ENCODE results near the gene TSPAN5.
"Not testable (repeated sequence)": the region's sequence is repeated elsewhere in the genome, so short reads cannot be mapped to it uniquely, and the experiment has no call there.

The TSPAN5 gene

DNA sequence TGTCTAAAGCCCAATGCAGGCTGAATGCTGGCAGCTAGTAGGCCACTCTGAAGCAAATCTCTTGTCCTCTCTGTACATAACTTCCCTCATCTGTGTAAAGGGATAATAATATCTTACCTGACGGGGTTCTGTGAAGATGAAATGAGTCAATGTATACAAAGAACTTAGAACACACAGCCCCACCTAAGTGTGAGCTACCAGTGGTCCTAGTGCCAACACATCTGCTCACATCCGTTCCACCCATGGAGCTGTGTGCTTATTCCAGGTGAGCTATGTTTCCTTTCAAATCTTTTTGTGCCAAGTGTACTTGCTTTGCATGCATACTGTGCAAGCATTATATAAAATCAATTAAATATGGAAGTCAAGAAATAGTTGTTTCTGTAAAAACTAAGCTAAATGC lies 116.4 kb downstream of the TSPAN5 start:
- no peak for DNase-seq

DNA sequence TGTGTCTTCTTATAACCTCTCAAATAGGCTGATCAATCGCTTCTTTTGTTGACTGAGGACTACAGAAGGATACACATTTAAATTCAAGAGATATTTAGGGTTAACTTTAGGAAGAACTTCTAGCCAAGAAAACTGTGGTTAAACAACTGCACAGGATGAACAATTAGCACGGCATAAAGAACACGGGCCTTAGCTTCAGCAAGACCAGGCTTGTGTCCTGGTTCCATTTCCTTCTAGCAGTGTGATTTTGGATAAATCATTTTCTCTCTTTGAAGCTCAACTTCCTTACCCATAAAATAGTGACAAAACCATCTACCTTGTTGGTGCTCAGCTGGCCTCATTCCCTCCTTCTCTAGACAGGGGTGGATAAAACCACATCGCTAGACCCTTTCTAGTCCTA lies 117.6 kb downstream of the TSPAN5 start:
- DNase-seq: no peak

GRCh38 chr4:98539741-98540140 lies 118.7 kb downstream of the TSPAN5 start:
- no peak for DNase-seq

DNA sequence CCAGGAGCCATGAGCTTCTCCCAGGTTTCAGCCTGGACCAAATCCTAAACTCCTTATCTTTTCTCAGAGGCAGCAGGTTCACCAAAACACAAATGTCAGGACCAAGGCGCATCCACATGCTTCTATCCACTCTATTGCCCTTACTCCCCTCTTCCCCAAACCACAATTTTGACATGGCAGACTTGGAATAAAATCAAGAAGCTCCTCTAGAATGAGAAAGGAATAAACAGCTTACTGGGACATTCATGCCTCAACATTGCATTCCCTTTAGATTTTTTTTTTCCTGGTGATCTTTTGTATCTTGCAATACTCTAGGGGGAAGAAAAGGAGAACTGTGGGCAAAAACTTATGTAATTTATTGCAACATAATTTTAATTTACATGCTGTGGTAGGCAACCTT lies 119.1 kb downstream of the TSPAN5 start:
- no peak for DNase-seq

GRCh38 chr4:98536631-98537030 lies 121.8 kb downstream of the TSPAN5 start:
- no peak for DNase-seq

GRCh38 chr4:98534146-98534545 lies 124.3 kb downstream of the TSPAN5 start:
- DNase-seq: not testable (repeated sequence)

DNA sequence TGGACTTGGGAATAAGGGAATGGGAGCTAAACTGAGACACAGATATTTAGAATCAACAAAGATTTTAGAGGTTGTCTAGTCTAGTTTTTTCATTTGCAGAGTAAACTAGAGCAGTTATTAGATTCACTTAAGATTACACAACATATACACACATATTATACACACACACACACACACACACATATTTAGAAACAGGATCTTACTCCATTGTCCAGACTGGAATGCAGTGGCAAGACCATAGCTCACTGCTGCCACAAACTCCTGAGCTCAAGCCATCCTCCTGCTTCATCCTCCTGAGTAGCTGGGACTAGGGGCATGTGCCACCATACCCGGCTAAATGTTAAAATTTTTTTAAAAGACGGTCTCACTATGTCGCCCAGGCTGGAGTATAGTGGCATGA lies 127.8 kb downstream of the TSPAN5 start:
- no peak for DNase-seq

DNA sequence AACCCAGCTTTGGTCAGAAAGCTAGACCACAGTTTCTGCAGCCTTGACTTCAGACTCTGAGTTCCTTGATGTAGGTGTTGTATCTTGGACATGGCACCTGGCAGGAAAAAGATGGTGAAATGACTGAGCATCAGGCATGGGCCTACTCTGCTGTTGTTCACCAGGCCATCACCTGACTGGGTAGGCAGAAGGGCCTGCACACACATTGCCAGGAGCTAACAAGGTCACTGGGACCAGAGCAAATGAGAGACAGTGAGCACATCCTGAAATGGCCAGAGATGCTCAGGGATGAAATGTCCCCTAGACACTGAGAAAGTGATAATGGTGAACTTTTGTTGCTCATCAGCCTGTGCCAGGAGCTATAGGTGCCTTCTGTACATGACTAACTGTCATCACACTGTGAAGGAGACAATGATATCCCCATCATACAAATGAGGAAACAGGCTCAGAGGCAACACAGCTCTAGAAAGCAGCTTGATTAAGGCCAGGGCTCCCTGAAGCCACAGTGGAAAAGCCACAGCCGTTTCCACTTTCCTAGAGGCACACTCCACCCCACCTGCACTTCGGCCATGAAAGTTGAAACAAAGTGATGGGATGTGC lies 128.3 kb downstream of the TSPAN5 start:
- no peak for DNase-seq

DNA sequence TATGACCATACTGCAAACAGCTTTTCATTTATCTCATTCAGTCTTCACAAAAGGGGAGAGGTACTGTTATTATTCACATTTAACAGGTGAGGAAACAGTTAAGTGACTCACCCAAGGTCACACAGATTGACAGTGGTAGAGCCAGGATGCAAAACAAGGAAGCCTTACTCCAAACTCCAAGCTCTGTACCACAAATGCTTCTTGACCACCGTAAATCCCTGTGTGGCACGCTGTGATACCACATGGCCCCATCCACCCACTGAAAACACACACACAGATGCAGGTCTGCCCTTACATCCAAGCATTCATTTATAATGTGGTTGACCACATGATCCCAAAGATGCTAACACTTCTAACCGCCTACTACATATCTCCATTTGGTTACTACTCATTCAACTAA lies 129.5 kb downstream of the TSPAN5 start:
- DNase-seq: no peak

DNA sequence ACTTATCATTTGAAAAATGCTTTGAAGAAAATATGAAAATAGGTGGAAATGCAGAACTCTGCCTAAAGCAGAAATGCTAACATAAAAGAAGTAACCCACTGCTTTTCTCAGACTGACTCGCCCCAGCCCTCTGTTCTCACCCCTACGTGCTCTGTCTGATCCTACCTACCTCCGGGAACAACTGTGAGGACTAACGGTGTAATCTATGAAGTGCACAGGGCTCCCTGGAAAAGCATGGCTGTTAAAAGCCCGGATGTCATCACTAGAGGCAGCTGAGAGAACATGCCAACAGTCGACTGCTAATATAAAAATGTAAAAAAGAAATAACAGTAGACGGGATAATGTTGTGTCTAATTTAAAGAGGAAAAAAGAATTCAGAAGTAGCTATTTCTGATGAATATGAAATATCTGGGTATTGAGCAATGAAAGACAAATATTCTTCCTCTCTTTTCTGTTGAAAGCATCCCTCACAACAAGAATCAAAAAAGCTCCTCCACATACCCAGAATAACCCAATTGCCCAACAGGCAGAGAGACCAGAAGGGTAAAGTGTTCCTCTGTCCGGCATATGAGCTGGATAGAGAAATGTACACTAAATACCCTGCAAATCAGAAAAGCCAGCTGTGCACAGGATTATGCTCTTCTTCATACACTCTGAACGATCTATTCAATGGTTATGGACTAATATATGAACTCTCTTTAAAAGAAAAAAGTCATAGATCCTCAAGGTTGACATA lies 130.7 kb downstream of the TSPAN5 start:
- DNase-seq: no peak

DNA sequence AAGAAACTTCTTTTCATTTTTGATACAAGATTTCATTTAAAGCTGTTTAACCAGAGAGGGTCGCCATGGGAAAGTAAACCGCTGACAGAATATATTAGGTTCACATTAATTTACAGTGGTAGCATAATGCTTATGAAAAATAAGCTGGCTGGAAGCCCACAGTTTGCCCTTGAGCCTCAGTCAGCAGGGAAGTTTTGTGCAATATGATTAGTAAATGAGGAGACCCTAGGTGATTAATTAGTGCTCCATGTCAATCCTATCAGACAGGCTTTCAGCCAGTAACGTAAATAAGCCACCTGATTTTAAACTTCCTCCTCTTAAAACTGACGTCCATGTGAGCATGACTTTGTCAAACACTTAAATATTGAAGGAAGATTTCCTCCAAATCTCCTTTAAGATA lies 134.2 kb downstream of the TSPAN5 start:
- no peak for DNase-seq

DNA sequence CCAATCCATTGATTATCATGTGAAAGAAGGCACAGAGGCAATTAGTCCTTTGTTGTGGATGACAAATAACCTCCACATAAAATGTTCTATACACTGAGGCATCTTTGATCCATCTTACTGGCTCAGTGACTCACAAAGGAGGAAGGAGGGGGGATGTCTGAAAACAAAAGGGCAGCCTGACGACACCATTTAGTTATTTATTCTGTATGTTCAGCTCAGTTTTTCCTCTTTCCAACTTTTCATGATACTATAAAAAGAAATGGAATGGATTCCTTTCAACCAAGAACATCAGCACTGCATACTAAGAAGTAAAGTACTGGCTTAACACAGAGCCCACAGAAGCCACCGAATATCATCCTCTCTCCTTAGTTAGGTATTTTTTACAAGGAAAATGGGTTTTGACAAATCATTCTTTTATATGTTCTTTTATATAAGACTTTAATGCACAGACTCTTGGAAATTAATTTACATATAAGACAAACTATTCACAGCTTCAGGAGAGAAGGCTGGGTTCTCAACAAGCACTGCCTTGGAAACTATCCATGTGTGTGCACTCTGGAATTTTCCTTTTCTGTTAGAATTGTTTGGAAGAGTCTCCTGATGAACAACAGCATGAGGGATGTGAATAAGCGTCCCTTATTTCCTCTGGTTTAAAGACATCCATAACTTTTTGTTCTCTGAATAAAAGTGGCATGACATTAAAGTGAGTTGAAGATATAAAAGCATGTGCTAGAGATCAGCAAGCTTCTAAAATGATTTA lies 135.6 kb downstream of the TSPAN5 start:
- DNase-seq: no peak

DNA sequence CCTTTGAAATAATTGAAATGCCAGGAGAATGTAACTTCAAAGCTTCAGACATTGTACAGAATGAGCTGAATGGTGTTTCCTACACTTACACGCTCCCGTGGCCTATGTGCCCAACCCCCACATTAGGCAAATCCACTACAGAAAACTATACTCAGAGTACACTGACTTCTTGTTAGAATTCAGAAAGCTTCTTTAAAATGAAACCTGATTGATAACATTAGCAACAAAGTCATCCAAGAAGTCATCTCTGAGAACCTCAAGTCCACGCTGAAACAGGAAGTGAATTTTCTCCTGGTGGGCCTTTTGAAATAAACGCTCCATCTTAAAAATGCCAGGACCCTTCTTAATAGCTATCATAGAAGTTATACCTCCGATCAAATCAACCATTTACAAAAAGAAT lies 136.3 kb downstream of the TSPAN5 start:
- no peak for DNase-seq

DNA sequence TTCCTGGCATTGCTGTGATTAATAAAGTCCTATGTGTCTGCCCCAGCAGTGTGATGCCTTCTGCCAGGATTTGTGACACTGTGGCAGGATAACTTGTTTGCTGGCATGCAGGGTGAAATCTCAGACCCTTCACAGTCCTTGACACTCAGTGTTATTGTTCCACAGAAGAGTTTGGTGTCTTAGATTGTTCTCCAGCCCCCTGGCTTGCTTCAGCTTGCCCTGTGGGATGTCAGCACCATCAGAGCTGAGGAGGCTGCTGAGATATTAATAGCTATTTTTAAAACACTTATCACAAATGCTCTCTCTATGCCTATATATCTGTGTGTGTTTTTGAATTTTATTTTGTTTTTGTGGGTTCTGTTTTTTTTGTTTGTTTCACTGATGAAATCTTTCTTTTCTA lies 136.9 kb downstream of the TSPAN5 start:
- no peak for DNase-seq

GRCh38 chr4:98519268-98519977 lies 139.0 kb downstream of the TSPAN5 start:
- DNase-seq: no peak

GRCh38 chr4:98518559-98519267 lies 139.7 kb downstream of the TSPAN5 start:
- no peak for DNase-seq

- no peak for DNase-seq
Measured at GRCh38 chr4:98517218-98518021, 141.0 kb downstream of the TSPAN5 start.

GRCh38 chr4:98516441-98517217 lies 141.8 kb downstream of the TSPAN5 start:
- DNase-seq: no peak

DNA sequence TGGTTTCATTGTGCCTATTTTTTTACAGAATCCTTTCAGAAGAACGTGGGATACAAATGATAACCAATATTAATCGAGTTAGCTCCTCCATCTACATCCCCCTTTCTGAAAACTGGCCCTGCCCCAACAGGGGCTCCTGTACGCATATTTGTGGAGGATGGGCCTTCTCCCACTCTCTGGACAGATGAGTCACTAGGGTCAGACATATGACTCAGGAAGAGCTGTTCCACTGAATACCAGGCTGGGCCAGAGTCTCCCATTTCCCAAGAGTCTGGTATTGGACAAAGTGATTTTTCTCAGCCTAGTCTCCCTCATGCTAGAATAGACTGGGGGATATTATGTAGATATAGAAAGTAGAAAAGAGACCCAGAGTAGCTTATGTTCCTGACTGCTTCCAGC lies 142.4 kb downstream of the TSPAN5 start:
- DNase-seq: no peak

DNA sequence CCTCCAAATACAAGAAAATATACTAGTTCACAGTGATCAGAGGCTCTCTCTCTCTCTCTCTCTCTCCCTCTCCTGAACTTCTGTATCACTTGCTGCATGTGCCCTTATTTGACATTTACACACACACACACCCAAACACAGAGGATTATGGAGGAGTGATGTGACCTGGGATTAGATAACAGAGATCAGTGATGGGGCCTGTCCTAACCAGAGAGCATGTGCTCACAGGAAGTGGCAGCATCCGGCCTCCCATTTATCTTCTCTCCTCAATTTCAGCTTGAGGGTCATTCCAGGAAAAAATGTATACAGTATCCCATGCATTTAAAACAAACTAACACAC lies 143.0 kb downstream of the TSPAN5 start:
- no peak for DNase-seq

DNA sequence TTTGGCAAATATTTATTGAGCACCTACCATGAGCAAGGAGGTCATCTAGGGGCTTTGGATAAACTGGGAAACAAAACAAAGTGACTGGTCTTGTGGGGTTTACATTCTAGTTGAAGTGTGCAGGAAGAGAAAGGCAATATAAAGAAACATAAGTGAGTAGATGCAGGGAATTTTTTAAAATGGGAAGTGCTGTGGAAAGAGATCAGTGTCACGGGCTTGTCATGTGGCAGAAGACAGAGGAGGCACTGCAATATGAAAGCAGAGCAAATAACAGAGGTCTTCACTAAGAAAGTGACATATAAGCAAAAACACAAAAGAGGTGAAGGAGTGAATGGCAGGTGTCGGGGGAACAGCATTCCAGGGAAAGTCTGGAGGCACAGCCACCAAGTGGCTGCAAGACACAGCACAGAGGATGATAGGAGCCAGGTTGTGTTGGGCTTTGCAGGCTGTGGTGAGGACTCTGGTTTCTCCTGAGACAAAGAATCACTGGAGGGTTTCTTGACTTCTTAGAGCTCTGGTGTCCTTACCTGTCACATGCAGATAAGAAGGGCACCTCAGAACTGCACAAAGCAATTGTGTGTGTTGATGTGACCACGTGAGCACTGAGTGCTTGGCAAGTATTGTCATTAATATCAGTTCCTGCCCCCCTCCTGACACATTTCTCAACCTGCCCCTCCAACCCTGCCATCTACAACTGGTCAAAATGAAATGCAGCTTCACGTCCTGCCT lies 143.5 kb downstream of the TSPAN5 start:
- no peak for DNase-seq

Data from retina (tissue), 1 donor.